ENCODE results near the gene TLE2.
A peak's percentile ranks its signal among the peaks of the same experiment; 100 is the strongest.
"Not testable (repeated sequence)": the region's sequence is repeated elsewhere in the genome, so short reads cannot be mapped to it uniquely, and the experiment has no call there.

The TLE2 gene

GRCh38 chr19:3055741-3056416, 26.8 kb upstream of the TLE2 start:
- H3K27ac ChIP-seq (ENCODE audit: low read depth in 2 of 2, low read length in 2 of 2) = peak overlapping the region in 1 of 2 donors; percentile 43
- H3K36me3 ChIP-seq (ENCODE audit: control insufficient read depth in 2 of 2, insufficient read depth in 2 of 2, low read length in 2 of 2) = peaks cover 45 to 56% of the 10 kb centered on the region in 2 donors
- H3K4me3 ChIP-seq (ENCODE audit: low read length in 2 of 2) = no peak overlapping the region
- peaks cover 18 to 21% of the 10 kb centered on the region in 2 donors for H3K4me1 ChIP-seq (ENCODE audit: control insufficient read depth in 2 of 2, insufficient read depth in 2 of 2, low read length in 2 of 2)
- H3K9ac ChIP-seq (ENCODE audit: low read depth in 1 of 2, low read length in 2 of 2) = no peak overlapping the region
- H3K27me3 ChIP-seq (ENCODE audit: control insufficient read depth in 2 of 2, insufficient read depth in 2 of 2, low read length in 2 of 2) = no peaks in the 10 kb centered on the region
- H3K9me3 ChIP-seq (ENCODE audit: control insufficient read depth in 2 of 2, low read length in 2 of 2) = no peaks in the 10 kb centered on the region

- Histone ChIP-seq H3K4me1 (ENCODE audit: control insufficient read depth in 2 of 2, insufficient read depth in 2 of 2, low read length in 2 of 2) (peaks cover 18% of the 10 kb centered on the region in 2 donors), H3K27ac (ENCODE audit: low read depth in 2 of 2, low read length in 2 of 2) (peak overlapping the region in 1 of 2 donors; percentile 43), H3K9me3 (ENCODE audit: control insufficient read depth in 2 of 2, low read length in 2 of 2) (no peaks in the 10 kb centered on the region), H3K27me3 (ENCODE audit: control insufficient read depth in 2 of 2, insufficient read depth in 2 of 2, low read length in 2 of 2) (no peaks in the 10 kb centered on the region), H3K9ac (ENCODE audit: low read depth in 1 of 2, low read length in 2 of 2) (no peak overlapping the region), H3K36me3 (ENCODE audit: control insufficient read depth in 2 of 2, insufficient read depth in 2 of 2, low read length in 2 of 2) (peaks cover 45 to 56% of the 10 kb centered on the region in 2 donors), H3K4me3 (ENCODE audit: low read length in 2 of 2) (no peak overlapping the region)
Measured at GRCh38 chr19:3054972-3055740, 26.1 kb upstream of the TLE2 start.

GRCh38 chr19:3054265-3054971, 25.3 kb upstream of the TLE2 start:
- Histone ChIP-seq H3K4me3 (ENCODE audit: low read length in 2 of 2) (no peak overlapping the region), H3K4me1 (ENCODE audit: control insufficient read depth in 2 of 2, insufficient read depth in 2 of 2, low read length in 2 of 2) (peaks cover 14 to 18% of the 10 kb centered on the region in 2 donors), H3K36me3 (ENCODE audit: control insufficient read depth in 2 of 2, insufficient read depth in 2 of 2, low read length in 2 of 2) (peaks cover 38 to 50% of the 10 kb centered on the region in 2 donors), H3K9ac (ENCODE audit: low read depth in 1 of 2, low read length in 2 of 2) (no peak overlapping the region), H3K27me3 (ENCODE audit: control insufficient read depth in 2 of 2, insufficient read depth in 2 of 2, low read length in 2 of 2) (no peaks in the 10 kb centered on the region), H3K27ac (ENCODE audit: low read depth in 2 of 2, low read length in 2 of 2) (no peak overlapping the region), H3K9me3 (ENCODE audit: control insufficient read depth in 2 of 2, low read length in 2 of 2) (no peaks in the 10 kb centered on the region)

GRCh38 chr19:3053780-3054179, 24.7 kb upstream of the TLE2 start:
- H3K9me3 ChIP-seq (ENCODE audit: control insufficient read depth in 2 of 2, low read length in 2 of 2) = no peaks in the 10 kb centered on the region
- H3K27ac ChIP-seq (ENCODE audit: low read depth in 2 of 2, low read length in 2 of 2) = no peak overlapping the region
- peaks cover 37 to 46% of the 10 kb centered on the region in 2 donors for H3K36me3 ChIP-seq (ENCODE audit: control insufficient read depth in 2 of 2, insufficient read depth in 2 of 2, low read length in 2 of 2)
- H3K4me3 ChIP-seq (ENCODE audit: low read length in 2 of 2) = no peak overlapping the region
- no peaks in the 10 kb centered on the region for H3K27me3 ChIP-seq (ENCODE audit: control insufficient read depth in 2 of 2, insufficient read depth in 2 of 2, low read length in 2 of 2)
- no peak overlapping the region for H3K9ac ChIP-seq (ENCODE audit: low read depth in 1 of 2, low read length in 2 of 2)
- peaks cover 14 to 17% of the 10 kb centered on the region in 2 donors for H3K4me1 ChIP-seq (ENCODE audit: control insufficient read depth in 2 of 2, insufficient read depth in 2 of 2, low read length in 2 of 2)

GRCh38 chr19:3053218-3053621, 24.1 kb upstream of the TLE2 start:
- H3K27ac ChIP-seq (ENCODE audit: low read depth in 2 of 2, low read length in 2 of 2) = no peak overlapping the region
- no peak overlapping the region for H3K4me3 ChIP-seq (ENCODE audit: low read length in 2 of 2)
- H3K9ac ChIP-seq (ENCODE audit: low read depth in 1 of 2, low read length in 2 of 2) = no peak overlapping the region
- peaks cover 13 to 14% of the 10 kb centered on the region in 2 donors for H3K4me1 ChIP-seq (ENCODE audit: control insufficient read depth in 2 of 2, insufficient read depth in 2 of 2, low read length in 2 of 2)
- no peaks in the 10 kb centered on the region for H3K27me3 ChIP-seq (ENCODE audit: control insufficient read depth in 2 of 2, insufficient read depth in 2 of 2, low read length in 2 of 2)
- H3K36me3 ChIP-seq (ENCODE audit: control insufficient read depth in 2 of 2, insufficient read depth in 2 of 2, low read length in 2 of 2) = peaks cover 33 to 40% of the 10 kb centered on the region in 2 donors
- H3K9me3 ChIP-seq (ENCODE audit: control insufficient read depth in 2 of 2, low read length in 2 of 2) = no peaks in the 10 kb centered on the region

- not testable (repeated sequence) for H3K4me3 ChIP-seq (ENCODE audit: low read length in 2 of 2); H3K27ac ChIP-seq (ENCODE audit: low read depth in 2 of 2, low read length in 2 of 2); H3K9me3 ChIP-seq (ENCODE audit: control insufficient read depth in 2 of 2, low read length in 2 of 2); H3K4me1 ChIP-seq (ENCODE audit: control insufficient read depth in 2 of 2, insufficient read depth in 2 of 2, low read length in 2 of 2); H3K9ac ChIP-seq (ENCODE audit: low read depth in 1 of 2, low read length in 2 of 2); H3K27me3 ChIP-seq (ENCODE audit: control insufficient read depth in 2 of 2, insufficient read depth in 2 of 2, low read length in 2 of 2)
- peaks cover 11 to 14% of the 10 kb centered on the region in 2 donors for H3K36me3 ChIP-seq (ENCODE audit: control insufficient read depth in 2 of 2, insufficient read depth in 2 of 2, low read length in 2 of 2)
Measured at GRCh38 chr19:3050016-3050415, 20.9 kb upstream of the TLE2 start.

GRCh38 chr19:3049089-3049488, 20.0 kb upstream of the TLE2 start:
- H3K27ac ChIP-seq (ENCODE audit: low read depth in 2 of 2, low read length in 2 of 2) = no peak overlapping the region
- H3K4me1 ChIP-seq (ENCODE audit: control insufficient read depth in 2 of 2, insufficient read depth in 2 of 2, low read length in 2 of 2) = peaks cover 7 to 10% of the 10 kb centered on the region in 2 donors
- no peaks in the 10 kb centered on the region for H3K9me3 ChIP-seq (ENCODE audit: control insufficient read depth in 2 of 2, low read length in 2 of 2)
- H3K27me3 ChIP-seq (ENCODE audit: control insufficient read depth in 2 of 2, insufficient read depth in 2 of 2, low read length in 2 of 2) = no peaks in the 10 kb centered on the region
- H3K36me3 ChIP-seq (ENCODE audit: control insufficient read depth in 2 of 2, insufficient read depth in 2 of 2, low read length in 2 of 2) = peaks cover 2 to 6% of the 10 kb centered on the region in 2 donors
- H3K4me3 ChIP-seq (ENCODE audit: low read length in 2 of 2) = no peak overlapping the region
- H3K9ac ChIP-seq (ENCODE audit: low read depth in 1 of 2, low read length in 2 of 2) = no peak overlapping the region

- Histone ChIP-seq H3K9me3 (ENCODE audit: control insufficient read depth in 2 of 2, low read length in 2 of 2) (no peaks in the 10 kb centered on the region), H3K27ac (ENCODE audit: low read depth in 2 of 2, low read length in 2 of 2) (peak overlapping the region in 1 of 2 donors; percentile 13), H3K4me1 (ENCODE audit: control insufficient read depth in 2 of 2, insufficient read depth in 2 of 2, low read length in 2 of 2) (peaks cover 7 to 10% of the 10 kb centered on the region in 2 donors), H3K4me3 (ENCODE audit: low read length in 2 of 2) (no peak overlapping the region), H3K36me3 (ENCODE audit: control insufficient read depth in 2 of 2, insufficient read depth in 2 of 2, low read length in 2 of 2) (peaks cover 0 to 4% of the 10 kb centered on the region in 2 donors), H3K27me3 (ENCODE audit: control insufficient read depth in 2 of 2, insufficient read depth in 2 of 2, low read length in 2 of 2) (no peaks in the 10 kb centered on the region), H3K9ac (ENCODE audit: low read depth in 1 of 2, low read length in 2 of 2) (no peak overlapping the region)
Measured at GRCh38 chr19:3048190-3048533, 19.1 kb upstream of the TLE2 start.

- no peaks in the 10 kb centered on the region for H3K9me3 ChIP-seq (ENCODE audit: control insufficient read depth in 2 of 2, low read length in 2 of 2)
- H3K36me3 ChIP-seq (ENCODE audit: control insufficient read depth in 2 of 2, insufficient read depth in 2 of 2, low read length in 2 of 2) = peaks cover 0 to under 1% of the 10 kb centered on the region in 2 donors
- H3K4me3 ChIP-seq (ENCODE audit: low read length in 2 of 2) = peak overlapping the region; percentile 50 to 67
- H3K27me3 ChIP-seq (ENCODE audit: control insufficient read depth in 2 of 2, insufficient read depth in 2 of 2, low read length in 2 of 2) = no peaks in the 10 kb centered on the region
- peaks cover 7 to 10% of the 10 kb centered on the region in 2 donors for H3K4me1 ChIP-seq (ENCODE audit: control insufficient read depth in 2 of 2, insufficient read depth in 2 of 2, low read length in 2 of 2)
- peak overlapping the region; percentile 5 to 48 for H3K9ac ChIP-seq (ENCODE audit: low read depth in 1 of 2, low read length in 2 of 2)
- H3K27ac ChIP-seq (ENCODE audit: low read depth in 2 of 2, low read length in 2 of 2) = peak overlapping the region; percentile 13 to 15
Measured at GRCh38 chr19:3047496-3048189, 18.6 kb upstream of the TLE2 start.

Data from mucosa of rectum (tissue), 2 donors.